GM21367 (cell line): ENCODE results near the gene AGRN.
"Not testable (repeated sequence)": the region's sequence is repeated elsewhere in the genome, so short reads cannot be mapped to it uniquely, and the experiment has no call there.

Source experiments
- ATAC-seq: cut with Tn5 transposase; IDR thresholded peaks from one replicate; pipeline ENCODE4 v1.9.1; 2021; ENCODE audit not compliant: unreplicated experiment

Gene AGRN

DNA sequence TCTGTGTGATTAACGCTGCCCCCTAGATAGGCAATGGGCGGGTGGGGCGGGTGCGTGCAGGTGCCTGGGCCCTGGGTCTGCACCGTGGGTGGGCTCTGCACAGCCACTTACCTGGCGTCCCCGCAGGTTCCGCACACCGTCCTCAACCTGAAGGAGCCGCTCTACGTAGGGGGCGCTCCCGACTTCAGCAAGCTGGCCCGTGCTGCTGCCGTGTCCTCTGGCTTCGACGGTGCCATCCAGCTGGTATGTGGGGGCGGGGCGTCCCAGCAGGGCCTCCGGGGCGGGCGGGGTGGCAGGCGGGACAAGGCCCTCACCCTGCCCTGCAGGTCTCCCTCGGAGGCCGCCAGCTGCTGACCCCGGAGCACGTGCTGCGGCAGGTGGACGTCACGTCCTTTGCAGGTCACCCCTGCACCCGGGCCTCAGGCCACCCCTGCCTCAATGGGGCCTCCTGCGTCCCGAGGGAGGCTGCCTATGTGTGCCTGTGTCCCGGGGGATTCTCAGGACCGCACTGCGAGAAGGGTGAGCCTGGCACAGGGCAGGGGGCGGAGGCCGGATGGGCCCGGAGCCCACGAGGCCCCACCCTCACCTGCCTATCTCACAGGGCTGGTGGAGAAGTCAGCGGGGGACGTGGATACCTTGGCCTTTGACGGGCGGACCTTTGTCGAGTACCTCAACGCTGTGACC lies 31.3 kb downstream of the AGRN start:
- ATAC-seq, result no peak

DNA sequence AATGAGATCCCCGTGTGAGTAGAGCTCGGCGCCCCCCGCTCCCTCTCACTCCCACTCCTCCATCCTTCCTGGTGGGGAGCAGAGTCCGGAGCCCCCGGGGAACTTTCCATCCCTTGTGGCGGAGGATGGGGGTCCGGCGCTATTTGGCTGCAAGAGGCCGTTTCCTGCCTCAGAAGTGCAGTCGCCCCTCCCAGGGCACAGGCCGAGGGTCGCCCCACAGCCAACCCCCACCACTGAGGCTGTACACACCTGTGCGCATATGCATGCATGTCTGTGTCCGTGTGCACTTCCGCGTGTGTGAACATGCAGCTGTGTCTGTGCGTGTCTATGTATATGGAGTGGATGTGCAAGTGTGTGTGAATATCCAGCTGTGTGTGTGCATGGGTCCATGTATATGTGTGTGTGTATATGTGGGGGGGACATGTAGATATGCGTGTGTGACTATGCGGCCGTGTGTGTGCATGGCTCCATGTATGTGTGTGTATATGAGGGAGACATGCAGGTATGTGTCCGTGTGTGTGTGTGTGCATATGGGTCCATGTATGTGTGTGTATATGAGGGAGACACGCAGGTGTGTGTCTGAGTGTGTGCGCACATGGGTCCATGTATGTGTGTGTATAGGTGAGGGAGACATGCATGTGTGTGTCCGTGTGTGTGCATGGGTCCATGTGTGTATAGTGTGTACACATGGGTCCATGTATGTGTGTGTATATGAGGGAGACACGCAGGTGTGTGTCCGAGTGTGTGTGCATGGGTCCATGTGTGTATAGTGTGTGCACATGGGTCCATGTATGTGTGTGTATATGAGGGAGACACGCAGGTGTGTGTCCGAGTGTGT lies 32.3 kb downstream of the AGRN start:
- ATAC-seq, result no peak

DNA sequence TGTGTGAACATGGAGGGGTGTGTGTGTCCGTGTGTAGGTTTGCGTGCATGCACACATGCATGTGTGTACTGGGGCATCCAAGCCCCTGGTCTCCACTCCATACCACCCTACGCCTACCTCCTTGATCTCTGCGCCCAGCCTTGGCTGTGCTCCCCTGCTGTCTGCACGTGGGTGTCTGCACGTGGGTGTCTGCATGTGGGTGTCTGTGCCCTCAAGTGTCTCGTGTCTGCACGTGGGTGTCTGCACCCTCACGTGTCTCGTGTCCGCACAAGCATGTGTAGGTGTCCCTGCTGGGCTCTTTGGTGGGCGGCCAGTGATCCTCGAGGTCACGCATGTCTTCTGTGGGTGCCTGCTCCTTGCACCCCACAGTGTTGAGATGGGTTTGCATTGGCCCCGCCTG lies 33.1 kb downstream of the AGRN start:
- no peak for ATAC-seq

DNA sequence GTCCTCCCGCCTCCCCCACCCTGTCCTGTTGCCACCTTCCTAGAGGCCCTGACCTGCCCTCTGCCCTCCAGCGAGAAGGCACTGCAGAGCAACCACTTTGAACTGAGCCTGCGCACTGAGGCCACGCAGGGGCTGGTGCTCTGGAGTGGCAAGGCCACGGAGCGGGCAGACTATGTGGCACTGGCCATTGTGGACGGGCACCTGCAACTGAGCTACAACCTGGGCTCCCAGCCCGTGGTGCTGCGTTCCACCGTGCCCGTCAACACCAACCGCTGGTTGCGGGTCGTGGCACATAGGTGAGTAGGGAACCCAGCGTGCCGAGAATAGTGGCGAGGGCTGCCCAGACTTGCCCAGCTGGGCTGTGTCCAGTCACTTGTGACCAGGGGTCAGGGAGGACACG lies 33.8 kb downstream of the AGRN start:
- ATAC-seq, result no peak

DNA sequence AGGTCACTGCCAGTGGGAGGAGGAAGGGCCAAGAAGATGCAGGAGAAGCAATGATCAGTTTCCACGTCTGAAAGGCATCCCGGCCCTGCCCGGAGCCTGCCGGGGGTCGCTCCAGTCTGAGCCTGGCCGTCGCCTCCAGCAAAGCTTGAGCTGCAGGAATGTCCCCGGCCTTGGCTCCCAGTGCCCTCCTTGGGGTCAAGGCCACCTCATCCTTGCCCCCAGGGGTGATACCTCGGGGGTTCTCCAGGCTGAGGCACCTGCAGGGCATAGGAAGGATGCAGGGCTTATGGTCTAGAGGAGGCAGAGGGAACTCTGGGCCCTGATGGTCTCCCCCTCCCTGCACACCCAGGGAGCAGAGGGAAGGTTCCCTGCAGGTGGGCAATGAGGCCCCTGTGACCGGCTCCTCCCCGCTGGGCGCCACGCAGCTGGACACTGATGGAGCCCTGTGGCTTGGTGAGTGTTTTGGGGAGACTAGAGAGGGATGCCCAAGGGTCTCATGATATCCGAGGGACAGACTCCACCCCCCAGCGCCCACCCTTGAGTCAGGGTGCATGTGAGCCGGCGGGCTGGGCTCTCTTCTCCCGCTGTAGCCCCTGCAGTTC lies 34.3 kb downstream of the AGRN start:
- ATAC-seq, result no peak

DNA sequence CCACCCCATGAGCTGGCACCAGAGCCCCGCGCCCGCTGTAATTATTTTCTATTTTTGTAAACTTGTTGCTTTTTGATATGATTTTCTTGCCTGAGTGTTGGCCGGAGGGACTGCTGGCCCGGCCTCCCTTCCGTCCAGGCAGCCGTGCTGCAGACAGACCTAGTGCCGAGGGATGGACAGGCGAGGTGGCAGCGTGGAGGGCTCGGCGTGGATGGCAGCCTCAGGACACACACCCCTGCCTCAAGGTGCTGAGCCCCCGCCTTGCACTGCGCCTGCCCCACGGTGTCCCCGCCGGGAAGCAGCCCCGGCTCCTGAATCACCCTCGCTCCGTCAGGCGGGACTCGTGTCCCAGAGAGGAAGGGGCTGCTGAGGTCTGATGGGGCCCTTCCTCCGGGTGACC lies 35.1 kb downstream of the AGRN start:
- ATAC-seq, result no peak

DNA sequence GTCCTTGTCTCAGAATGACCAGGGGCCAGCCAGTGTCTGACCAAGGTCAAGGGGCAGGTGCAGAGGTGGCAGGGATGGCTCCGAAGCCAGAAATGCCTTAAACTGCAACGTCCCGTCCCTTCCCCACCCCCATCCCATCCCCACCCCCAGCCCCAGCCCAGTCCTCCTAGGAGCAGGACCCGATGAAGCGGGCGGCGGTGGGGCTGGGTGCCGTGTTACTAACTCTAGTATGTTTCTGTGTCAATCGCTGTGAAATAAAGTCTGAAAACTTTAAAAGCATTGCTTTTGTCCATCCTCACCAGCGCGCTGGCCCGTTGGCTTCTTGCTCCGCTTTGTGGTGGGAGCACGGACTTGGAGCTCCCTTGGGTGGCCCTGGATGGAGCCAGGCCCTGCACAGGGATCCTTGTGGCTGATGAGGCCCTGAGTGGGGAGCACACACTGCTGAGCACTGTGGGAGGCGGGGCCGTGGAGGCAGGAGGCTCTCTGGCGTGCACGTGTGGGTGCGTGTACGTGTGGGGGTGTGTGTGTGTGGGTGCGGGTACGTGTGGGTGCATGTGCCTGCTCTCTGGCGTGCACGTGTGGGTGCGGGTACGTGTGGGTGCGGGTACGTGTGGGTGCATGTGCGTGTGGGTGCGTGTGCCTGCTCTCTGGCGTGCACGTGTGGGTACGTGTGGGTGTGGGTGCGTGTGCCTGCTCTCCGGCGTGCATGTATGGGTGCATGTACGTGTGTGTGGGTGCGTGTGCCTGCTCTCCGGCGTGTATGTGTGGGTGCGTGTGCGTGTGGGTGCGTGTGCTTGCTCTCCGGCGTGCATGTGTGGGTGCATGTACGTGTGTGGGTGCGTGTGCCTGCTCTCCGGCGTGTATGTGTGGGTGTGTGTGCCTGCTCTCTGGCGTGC lies 36.2 kb downstream of the AGRN start:
- no peak for ATAC-seq

DNA sequence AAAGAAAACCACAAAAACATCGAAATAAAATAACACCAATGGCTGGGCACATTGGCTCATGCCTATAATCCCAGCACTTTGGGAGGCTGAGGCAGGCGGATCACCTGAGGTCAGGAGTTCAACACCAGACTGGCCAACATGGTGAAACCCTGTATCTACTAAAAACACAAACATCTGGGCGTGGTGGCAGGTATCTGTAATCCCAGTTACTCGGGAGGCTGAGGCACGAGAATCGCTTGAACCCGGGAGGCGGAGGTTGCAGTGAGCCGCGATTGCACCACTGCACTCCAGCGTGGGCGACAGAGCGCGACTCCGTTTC lies 37.8 kb downstream of the AGRN start:
- not testable (repeated sequence) for ATAC-seq

DNA sequence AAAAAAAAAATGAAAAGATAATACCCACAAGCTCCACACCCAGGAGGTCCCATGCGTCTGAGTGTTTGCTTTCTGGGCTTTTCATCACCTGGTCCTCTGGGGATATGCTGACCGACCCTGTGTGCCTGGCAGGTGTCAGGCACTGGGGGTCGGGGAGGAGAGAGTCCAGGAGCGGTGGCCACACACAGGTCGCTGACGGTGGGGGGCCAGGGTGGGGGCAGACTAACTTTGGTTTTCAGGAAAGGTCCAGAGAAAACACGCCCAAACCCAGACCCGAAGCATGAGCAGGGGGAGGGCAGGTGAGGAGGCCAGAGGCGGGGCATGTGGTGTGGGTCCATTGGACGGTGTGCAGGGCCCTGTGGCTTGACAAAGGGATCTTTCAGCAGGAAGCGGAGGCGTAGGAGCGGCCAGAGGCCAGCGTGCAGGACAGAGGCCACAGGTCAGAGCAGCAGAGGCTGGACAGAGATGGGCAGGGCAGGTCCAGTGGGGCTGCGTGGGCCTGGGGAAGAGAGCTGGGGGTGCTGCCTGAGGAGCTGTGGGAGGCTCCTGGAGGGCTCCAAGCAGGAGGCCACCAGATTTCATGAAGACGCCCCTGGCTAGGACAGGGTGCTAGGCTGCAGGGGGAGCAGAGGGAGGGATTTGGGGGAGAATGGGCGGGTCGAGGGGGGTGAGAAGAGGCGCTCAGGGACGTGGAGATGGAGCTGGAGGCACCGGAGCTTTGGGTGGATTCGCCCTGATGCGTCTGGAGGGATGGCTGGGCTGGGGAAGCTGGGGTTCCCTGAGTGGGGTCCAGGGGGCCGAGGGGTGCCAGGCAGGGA lies 38.4 kb downstream of the AGRN start:
- no peak for ATAC-seq

DNA sequence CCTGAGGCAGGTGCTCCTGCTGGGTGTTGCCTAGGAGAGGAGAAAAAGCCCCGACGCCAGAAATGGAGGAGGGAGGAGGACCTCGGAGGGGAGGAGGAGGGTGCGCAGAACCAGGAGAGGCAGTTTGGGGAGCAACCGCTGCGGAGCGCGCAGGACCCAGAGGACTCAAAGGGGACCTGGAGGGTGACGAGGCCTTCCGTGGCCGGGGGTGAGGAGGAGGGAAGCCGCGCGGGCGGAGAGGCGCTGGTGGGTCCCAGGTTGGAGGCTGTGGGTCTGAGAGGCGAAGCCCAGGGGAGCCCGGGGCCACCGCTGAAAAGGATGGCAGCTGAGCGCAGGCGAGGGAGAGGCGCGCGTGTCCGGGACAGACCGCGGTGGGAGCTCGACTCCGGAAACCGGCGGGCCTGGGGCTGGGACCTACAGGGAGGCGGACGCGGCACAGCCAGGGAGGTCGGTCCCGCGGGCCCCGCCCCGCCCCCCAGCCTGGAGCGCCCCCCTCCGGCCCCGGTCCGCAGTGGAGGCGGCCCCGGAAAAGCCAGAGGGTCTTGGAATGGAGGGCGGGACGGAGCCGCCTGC lies 39.1 kb downstream of the AGRN start:
- peak; percentile 22 for ATAC-seq

DNA sequence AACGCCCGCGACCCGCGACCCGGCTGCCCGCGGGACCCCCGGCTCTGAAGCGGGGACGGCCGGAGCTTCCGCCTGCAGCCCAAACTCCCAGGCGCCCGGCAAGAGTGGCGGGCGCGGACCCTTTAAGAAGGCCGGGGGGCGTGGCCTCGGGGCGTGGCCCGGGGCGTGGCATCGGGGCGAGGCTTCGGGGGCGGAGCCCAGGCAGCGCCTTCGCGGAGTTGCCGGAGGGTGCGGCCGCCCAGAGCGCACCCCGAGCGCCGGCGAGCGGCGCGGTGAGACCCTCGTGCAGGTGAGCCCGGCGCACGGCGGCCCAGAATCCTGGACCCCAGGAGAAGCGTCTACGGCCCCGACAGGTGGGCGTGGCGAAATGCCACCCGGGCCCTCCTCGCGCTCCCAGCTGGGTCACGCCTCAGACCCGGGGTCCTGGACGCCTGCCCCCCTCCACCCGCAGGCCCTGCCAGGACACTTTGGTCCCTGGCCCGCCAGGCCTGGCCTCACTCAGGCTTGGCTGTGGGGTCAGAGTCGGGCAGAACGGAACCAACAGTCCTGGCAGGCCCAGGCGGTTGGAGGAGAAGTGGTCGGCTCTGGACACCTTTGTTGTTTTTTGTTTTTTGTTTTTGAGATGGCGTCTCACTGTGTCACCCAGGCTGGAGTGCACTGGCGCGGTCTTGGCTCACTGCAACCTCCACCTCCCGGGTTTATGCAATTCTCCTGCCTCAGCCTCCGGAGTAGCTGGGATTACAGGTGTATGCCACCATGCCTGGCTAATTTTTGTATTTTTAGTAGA lies 39.8 kb downstream of the AGRN start:
- ATAC-seq, result peak; percentile 60

DNA sequence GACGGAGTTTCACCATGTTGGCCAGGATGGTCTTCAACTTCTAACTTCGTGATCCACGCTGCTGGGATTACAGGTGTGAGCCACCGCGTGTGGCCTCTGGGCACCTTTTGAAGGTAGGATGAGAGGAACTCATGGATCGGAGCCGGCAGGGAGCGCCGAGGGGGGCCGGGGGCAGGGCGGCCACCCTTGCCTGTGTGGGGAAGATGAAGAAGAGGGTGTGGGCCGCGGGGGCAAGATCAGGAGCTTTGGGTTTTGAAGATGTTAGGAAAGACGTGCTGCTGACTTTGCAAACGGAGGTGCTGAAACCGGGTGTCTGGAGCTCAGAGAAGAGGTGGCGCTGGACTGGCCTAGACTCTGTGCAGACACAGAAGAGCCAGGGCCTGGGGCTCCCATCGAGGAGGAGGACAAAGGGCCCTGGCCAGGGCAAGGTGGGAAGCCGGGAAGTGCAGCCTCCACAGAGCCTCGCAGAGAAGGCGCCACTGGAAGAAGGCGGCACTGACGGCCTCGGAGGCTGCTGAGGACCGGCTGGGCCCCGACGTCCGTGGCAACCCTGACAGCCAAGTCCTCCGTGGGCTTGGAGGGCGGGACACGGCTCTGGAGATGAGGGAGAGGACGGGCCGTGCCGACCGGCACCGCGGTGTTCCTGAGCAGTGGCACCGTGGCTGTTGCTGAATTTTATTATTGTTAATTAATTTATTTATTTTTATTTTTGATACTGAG lies 40.5 kb downstream of the AGRN start:
- no peak for ATAC-seq

DNA sequence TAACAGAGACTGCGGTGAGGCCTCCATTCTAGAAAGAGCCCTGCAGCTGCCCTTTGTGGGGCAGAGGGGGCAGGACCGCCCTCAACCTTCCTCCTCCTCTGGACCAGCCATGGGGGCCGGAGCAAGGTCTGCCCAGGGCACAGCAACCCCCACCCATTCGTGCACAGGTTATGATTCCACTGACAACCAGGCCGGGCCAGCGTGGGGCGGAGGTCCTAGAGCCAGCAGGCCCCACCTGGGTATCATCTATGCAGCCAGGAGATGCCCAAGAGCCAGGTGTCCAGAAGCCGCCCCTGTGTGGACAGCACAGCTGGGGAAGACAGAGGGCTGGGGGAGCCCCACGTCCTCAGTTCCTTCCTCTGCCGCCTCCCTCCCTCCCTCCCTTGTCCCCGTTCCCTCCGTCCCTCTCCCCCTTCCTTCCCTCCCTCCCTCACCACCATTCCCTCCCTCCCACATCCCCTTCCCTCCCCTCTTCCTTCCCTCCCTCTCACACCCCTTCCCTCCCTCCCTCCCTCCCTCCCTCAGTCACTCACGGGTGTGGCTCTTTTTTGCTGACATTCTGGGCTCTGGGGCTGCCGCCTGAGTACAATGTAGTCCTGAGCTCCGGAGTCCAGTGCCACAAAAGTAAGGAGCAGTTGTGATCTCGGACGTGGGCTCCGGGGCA lies 41.9 kb downstream of the AGRN start:
- ATAC-seq, result no peak

DNA sequence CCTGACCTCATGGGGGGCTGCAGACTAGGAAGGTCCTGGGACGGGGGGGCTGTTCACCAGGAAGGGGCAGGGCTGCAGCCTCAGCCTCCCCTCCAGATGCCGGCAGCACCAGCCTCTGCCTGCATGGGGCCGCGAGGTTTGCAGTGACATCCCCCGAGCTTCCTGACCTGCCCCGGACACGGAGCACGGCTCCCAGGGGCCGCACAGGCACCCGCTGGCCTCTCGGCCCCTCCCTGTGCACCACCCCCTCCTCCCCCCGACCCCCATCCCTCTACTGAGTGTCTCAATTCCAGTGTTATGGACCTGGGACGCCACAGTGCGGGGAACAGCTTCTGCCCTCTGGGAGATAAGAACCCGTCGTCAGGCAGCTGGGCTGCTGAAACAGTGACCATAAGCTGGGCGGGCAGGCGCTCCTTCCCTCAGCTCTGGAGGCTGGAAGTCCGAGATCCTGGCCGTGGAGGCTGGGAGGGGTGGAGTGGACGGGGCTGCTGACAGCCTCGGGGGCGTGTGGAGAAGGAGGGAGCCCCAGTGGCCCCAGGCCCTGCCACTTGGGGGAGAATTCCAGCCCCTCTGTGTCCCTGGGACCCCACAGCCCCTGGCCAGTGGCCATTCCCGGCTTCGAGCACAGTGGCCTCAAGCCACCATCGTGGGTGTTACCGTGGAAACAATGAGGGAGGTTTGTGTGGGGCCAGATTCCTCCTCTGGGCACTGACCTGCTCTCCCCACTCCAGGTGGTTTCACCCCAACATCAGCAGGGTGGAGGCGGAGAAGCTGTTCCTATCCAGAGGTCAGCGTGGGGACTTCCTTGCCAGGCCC lies 42.6 kb downstream of the AGRN start:
- no peak for ATAC-seq

DNA sequence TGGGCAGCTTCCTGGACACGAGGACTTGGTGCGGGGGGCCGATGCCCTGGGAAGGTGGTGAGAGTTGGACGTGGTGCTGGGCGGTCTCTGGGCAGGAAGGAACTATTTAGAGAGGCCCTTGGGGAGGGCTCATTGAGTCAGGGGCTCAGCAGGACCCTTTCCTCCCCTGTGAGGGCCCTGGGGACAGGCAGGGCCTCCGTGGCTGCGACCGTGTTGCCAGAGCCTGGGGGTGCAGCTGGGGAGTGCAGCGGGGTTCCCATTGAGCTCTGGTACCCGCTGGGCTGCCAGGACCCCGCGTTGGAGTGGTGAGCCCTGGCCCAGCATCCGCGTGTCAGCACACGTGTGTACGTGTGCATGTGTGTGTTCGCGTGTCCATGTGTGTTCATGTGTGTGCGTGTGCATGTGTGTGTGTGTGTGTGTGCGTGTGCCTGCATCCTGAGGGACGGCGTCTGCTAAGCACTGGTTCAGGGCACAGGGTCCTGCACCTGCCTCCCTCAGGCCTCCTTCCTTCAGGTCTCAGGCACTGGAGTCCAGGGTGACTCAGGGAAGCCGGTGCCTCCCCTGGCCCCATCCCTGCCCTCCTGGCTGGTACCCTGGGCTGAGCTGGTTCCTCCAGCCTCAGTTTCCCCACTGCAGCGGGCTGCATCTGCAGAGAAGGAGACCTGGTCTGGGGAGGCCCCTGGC lies 43.5 kb downstream of the AGRN start:
- ATAC-seq, result no peak

DNA sequence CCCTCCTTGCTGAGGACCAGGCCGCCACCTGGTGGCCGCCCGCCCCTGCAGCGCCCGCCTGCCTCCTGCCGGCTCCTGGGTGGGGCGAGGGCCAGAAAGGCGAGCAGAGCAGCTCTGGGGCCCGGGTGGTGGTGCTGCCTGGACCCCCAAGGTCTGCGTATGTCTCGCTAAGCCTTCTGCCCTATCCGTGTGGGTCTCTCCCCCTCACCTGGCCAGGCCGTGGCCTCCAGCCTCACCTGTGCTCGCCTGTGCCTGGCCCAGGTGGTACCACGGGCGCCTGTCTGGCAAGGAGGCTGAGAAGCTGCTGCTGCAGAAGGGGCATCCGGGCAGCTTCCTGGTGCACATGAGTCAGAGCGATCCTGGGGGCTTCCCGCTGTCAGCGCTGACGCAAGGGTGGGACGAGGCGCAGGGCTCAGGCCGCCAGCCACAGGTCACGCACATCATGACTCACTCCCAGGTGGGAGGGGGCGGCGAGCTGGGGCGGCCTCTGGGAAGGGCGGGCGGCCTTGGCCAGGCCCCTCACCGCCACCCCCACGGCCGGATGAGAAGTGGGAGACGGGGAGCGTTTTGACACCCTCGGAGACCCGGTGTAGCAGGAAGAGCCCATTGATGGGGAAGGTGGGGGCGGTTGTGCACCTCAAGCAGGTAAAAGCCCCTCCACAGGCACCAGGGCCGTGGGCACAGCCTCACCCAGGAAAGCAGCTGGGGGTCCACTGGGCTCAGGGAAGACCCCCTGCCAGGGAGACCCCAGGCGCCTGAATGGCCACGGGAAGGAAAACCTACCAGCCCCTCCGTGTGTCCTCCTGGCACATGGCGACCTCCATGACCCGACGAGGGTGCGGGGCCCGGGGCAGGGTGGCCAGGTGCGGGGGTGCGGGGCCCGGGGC lies 44.3 kb downstream of the AGRN start:
- no peak for ATAC-seq
